A375 (cell line): ENCODE results near the gene ZCWPW1. TPM values are rescaled to one million over a fixed set of nuclear protein-coding genes. Genes with fewer than 3 reads are reported as not detected.

Experiments used
- total RNA-seq: library from RNA; depleted of rRNA; stranded (reverse); fragments of >200 nt; shearing (Covaris generic); gene quantifications from 2 replicates; pipeline ENCODE4 v1.2.3, GENCODE V29; 2014; rRNA removed

Gene ZCWPW1, protein sequence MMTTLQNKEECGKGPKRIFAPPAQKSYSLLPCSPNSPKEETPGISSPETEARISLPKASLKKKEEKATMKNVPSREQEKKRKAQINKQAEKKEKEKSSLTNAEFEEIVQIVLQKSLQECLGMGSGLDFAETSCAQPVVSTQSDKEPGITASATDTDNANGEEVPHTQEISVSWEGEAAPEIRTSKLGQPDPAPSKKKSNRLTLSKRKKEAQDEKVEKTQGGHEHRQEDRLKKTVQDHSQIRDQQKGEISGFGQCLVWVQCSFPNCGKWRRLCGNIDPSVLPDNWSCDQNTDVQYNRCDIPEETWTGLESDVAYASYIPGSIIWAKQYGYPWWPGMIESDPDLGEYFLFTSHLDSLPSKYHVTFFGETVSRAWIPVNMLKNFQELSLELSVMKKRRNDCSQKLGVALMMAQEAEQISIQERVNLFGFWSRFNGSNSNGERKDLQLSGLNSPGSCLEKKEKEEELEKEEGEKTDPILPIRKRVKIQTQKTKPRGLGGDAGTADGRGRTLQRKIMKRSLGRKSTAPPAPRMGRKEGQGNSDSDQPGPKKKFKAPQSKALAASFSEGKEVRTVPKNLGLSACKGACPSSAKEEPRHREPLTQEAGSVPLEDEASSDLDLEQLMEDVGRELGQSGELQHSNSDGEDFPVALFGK
- 0.66 and 2.4 TPM in 2 replicates for total RNA-seq

DNA sequence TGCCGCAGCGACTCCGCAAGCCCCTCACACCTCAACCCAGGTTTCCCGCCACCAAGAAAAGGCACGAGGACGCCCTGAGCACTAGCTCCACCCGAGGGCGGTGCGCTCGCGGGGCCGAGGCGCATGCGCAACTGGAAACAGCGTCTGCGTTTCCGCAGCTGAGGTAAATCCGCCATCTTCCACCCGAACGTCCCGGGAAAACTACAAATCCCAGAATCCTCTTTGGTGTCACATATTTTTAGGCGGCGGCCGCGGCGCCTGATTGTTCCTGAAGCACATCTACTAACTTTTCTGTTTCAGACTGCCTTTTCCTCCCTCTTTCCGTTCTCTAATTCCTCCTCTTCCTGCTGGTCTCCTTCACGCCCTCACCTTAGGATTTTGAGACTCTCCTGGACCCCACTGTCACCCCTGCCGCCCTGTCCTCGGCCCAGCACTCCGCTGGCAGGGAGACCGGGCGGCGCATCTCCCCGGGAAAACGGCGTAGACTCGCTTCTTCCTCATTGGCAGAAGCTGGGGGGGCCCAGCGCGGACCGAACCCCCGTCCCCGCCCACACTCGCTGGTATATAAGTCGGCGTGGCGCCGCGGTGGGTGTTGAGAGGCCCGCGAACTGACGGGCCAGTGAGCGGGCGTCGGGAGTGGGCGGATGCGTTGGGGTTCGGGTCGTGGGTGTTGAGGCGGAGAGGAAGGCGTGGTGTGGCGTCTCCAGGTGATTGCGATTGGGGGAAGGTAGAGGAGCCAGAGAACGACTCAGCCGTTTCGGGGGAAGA lies at the start of gene ZCWPW1:
Gene ZCWPW1, minus strand, starts transcription at position 505 of the 768 bp plus-strand sequence. CDS start 8,054 bp downstream, outside the sequence.

GRCh38 chr7:100464210-100464660 lies 35.7 kb upstream of the ZCWPW1 start, which contains the start of gene SPACDR:
TSS of gene SPACDR (minus strand) at chr7:100464260. CDS start at chr7:100464025, 235 bp downstream.

GRCh38 chr7:100429637-100430492 lies 1.4 kb upstream of the ZCWPW1 start, which contains the start of gene MEPCE:
TSS of gene MEPCE (plus strand) at chr7:100429831. CDS start at chr7:100430019, 188 bp downstream.

DNA sequence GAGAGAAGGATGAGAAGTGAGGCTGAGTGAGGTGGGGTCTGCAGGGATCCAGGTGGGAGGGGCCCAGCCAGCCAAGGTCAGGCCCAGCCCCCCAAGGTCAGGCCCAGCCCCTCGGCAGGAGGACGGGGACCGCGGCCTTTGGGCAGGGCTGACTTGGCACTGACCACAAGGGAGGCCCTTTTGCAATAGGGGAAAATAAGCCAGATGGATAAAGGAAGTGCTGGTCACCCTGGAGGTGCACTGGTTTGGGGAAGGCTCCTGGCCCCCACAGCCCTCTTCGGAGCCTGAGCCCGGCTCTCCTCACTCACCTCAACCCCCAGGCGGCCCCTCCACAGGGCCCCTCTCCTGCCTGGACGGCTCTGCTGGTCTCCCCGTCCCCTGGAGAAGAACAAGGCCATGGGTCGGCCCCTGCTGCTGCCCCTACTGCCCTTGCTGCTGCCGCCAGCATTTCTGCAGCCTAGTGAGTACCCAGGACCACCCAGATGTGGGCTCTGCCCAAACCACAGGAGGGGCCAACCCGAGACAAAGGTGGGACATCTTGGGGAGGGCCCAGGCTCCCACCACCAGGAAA lies 55.2 kb downstream of the ZCWPW1 start, which contains the start of gene PILRA:
Gene PILRA, plus strand, starts transcription at position 227 of the 571 bp plus-strand sequence. Its CDS starts 170 bp downstream, at position 397.

GRCh38 chr7:100358027-100358856 lies 70.3 kb downstream of the ZCWPW1 start, which contains the start of gene PILRB:
TSS of gene PILRB (plus strand) at chr7:100358117. CDS start at chr7:100358303, 186 bp downstream.

Other genes with a start within 250 kb of the ZCWPW1 start
- gene PVRIG, start 208.8 kb downstream of the ZCWPW1 start, total RNA-seq: not detected in 2 replicates
- gene SPDYE3, start 121.0 kb downstream of the ZCWPW1 start, total RNA-seq: not detected in 2 replicates
- 31.3 and 37.6 TPM in 2 replicates for gene PILRB, start 70.6 kb downstream of the ZCWPW1 start, total RNA-seq
- gene PILRA, start 55.2 kb downstream of the ZCWPW1 start, total RNA-seq: 0.24 and 0.45 TPM in 2 replicates
- gene MEPCE, start 1.1 kb upstream of the ZCWPW1 start, total RNA-seq: 55.1 and 59.2 TPM in 2 replicates
- gene PPP1R35, start 7.8 kb upstream of the ZCWPW1 start, total RNA-seq: 72.5 and 77.9 TPM in 2 replicates
- 0.38 and 0.61 TPM in 2 replicates for gene SPACDR, start 35.6 kb upstream of the ZCWPW1 start, total RNA-seq
- gene TSC22D4, start 50.5 kb upstream of the ZCWPW1 start, total RNA-seq: 29.2 and 38.4 TPM in 2 replicates
- 0.08 and 0.42 TPM in 2 replicates for gene NYAP1, start 55.2 kb upstream of the ZCWPW1 start, total RNA-seq
- gene AGFG2, start 110.5 kb upstream of the ZCWPW1 start, total RNA-seq: 6.7 and 12.5 TPM in 2 replicates
- gene SAP25, start 145.2 kb upstream of the ZCWPW1 start, total RNA-seq: not detected in 2 replicates
- gene LRCH4, start 157.4 kb upstream of the ZCWPW1 start, total RNA-seq: 10.8 and 12.8 TPM in 2 replicates
- 0.69 and 3.8 TPM in 2 replicates for gene FBXO24, start 157.6 kb upstream of the ZCWPW1 start, total RNA-seq
- 143 and 144 TPM in 2 replicates for gene PCOLCE, start 173.7 kb upstream of the ZCWPW1 start, total RNA-seq
- gene MOSPD3, start 183.8 kb upstream of the ZCWPW1 start, total RNA-seq: 8.6 and 14.9 TPM in 2 replicates
- gene TFR2, start 212.8 kb upstream of the ZCWPW1 start, total RNA-seq: 0.04 TPM in 1 of 2 replicates, not detected in the other
- not detected in 2 replicates for gene ACTL6B, start 227.7 kb upstream of the ZCWPW1 start, total RNA-seq
- gene GNB2, start 245.0 kb upstream of the ZCWPW1 start, total RNA-seq: 96.3 and 114 TPM in 2 replicates